ENCODE measurements around the gene C4orf51.
"Not testable (repeated sequence)": the region's sequence is repeated elsewhere in the genome, so short reads cannot be mapped to it uniquely, and the experiment has no call there.

The C4orf51 gene

DNA sequence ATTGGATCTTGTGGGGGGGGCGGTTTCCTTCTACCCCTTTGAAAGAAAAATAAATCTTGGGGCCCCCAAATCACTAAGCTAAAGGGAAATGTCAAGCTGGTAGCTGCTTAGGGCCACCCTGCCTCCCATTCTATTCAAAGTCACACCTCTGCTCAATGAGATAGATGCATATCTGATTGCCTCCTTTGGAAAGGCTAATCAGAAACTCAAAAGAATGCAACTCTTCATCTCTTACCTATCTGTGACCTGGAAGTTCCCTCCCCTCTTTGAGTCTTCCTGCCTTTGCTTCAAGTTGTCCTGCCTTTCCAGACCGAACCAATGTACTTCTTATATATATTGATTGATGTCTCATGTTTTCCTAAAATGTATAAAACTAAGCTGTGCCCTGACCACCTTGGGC is 7.0 kb downstream of the C4orf51 start:
- no peak for TF ChIP-seq POLR2A (IDR thresholded peaks at IDR 0.05; ENCODE audit: low read depth, low read length)
- no peak for FAIRE-seq
- no peak for DNase-seq (ENCODE audit: insufficient read length, low spot score)

DNA sequence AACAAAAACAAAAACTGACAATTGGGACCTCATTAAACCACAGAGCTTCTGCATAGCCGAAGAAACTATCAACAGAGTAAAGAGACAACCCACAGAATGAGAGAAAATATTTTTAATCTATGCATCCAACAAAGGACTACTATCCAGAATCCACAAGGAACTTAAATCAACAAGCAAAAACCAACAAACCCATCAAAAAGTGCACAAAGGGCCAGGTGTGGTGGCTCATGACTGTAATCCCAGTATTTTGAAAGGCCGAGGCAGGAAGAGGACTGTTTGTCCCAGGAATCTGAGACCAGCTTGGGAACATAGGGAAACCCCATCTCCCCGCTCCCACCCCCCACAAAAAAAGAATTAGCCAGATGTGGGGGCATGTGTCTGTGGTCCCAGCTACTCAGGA is 10.7 kb downstream of the C4orf51 start:
- DNase-seq (ENCODE audit: insufficient read length, low spot score) = no peak
- no peak for FAIRE-seq
- no peak for TF ChIP-seq POLR2A (IDR thresholded peaks at IDR 0.05; ENCODE audit: low read depth, low read length)

DNA sequence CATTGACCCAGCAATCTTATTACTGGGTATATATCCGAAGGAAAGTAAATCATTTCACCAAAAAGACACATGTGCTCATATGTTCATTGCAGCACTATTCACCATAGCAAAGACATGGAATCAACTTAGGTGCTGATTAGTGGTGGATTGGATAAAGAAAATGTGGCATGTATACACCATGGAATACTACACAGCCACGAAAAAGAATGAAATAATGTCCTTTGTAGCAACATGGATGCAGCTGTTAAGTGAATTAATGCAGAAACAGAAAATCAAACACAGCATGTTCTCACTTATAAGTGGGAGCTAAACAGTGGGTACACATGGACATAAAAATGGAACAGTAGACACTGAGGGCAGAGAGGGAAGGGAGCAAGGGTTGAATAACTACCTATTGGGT is 11.5 kb downstream of the C4orf51 start:
- not testable (repeated sequence) for FAIRE-seq; DNase-seq (ENCODE audit: insufficient read length, low spot score)

GRCh38 chr4:145694929-145695328 is 15.0 kb downstream of the C4orf51 start:
- DNase-seq (ENCODE audit: insufficient read length, low spot score) = no peak
- FAIRE-seq = no peak
- TF ChIP-seq POLR2A (IDR thresholded peaks at IDR 0.05; ENCODE audit: low read depth, low read length) = no peak

GRCh38 chr4:145697332-145697731 is 17.4 kb downstream of the C4orf51 start:
- DNase-seq (ENCODE audit: insufficient read length, low spot score) (no peak), FAIRE-seq (no peak)
- no peak for TF ChIP-seq POLR2A (IDR thresholded peaks at IDR 0.05; ENCODE audit: low read depth, low read length)

DNA sequence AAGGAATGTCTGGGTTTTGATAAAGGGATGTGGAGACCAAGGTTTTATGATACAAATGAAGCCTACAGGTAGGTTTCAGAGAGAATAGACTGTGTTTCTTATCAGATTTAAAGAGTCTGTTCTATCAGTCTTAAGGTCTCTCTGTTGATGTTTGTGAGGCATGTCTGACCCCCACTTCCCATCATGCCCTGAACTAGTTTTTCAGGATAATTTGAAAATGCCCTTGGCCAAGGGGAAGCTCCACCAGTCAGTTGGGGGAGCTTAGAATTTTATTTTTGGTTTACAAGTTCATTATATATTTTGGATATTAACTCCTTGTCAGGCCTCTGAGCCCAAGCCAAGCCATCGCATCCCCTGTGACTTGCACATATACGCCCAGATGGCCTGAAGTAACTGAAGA is 18.6 kb downstream of the C4orf51 start:
- TF ChIP-seq POLR2A (IDR thresholded peaks at IDR 0.05; ENCODE audit: low read depth, low read length) = no peak
- DNase-seq (ENCODE audit: insufficient read length, low spot score) = no peak
- no peak for FAIRE-seq

DNA sequence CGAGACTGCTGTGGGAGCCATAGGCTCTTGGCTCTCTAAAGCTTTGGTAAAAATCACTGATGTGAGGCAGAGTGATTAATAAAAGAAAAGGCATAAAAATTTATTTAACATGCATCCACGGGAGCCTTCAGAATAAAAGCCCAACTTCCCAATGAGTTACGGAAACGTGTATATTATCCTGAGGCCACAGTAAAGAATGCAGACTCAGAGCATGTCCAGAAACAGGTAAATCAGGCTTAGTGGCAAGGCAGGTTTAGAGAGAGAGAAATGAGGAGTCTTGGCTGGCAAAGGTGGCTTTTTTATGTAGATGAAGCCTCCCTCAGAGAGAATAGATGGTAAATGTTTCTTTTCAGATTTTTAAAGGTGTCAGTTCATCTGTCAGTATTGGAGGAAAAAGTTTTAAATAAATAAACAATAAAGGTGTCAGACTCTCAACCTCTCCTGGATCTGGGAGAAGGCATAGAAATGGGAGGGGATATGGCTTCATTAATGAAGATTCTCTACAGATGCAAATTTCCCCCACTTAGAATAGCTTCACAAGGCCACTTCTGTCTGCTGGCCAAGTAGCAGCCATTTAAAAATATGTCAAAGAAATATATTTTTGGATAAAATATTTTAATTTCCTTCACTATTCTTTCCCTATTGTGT is 24.0 kb downstream of the C4orf51 start:
- DNase-seq (ENCODE audit: insufficient read length, low spot score) (no peak), FAIRE-seq (no peak)
- no peak for TF ChIP-seq POLR2A (IDR thresholded peaks at IDR 0.05; ENCODE audit: low read depth, low read length)

- no peak for DNase-seq (ENCODE audit: insufficient read length, low spot score)
- no peak for TF ChIP-seq POLR2A (IDR thresholded peaks at IDR 0.05; ENCODE audit: low read depth, low read length)
- FAIRE-seq = no peak
Measured at GRCh38 chr4:145709336-145709735, 29.4 kb downstream of the C4orf51 start.

DNA sequence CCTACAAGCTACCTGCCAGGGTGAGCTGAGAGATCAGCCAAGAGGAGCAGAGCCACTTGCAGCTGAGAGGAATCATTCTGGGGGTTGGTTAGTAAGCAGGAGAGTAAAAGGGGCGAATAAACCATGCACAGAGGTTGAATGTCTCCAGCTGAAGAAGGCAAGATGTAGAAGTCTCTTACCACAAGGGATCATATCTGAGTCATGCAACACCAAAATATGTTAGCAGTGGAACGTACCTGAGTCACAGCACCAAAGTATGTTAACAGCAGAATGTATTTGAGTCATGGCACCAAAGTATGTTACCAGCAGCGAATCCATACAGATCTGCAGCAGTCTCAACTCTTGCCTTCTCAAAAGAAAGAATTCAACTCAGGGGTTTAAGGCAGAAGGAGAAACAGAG is 29.9 kb downstream of the C4orf51 start:
- DNase-seq (ENCODE audit: insufficient read length, low spot score) (no peak), FAIRE-seq (no peak)
- no peak for TF ChIP-seq POLR2A (IDR thresholded peaks at IDR 0.05; ENCODE audit: low read depth, low read length)

DNA sequence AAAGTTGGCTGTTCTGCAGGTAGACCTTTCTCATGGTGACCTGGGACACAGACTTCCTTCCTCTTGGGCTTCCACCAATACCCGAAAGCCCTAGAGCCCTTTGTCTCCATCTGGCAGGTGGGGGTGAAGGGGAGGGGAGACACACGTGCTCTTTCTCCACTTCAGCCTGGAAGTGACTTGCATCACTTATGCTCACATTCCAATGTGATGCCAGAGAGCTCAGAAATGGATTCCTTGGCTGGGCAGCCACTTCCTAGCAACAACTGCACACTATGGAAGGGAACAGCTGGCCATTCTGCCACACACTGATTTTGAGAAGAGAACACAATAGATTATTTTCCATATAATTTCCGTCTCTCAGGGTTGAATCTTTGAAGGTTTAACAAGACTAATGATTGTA is 36.3 kb downstream of the C4orf51 start:
- DNase-seq (ENCODE audit: insufficient read length, low spot score) = no peak
- no peak for TF ChIP-seq POLR2A (IDR thresholded peaks at IDR 0.05; ENCODE audit: low read depth, low read length)
- no peak for FAIRE-seq

DNA sequence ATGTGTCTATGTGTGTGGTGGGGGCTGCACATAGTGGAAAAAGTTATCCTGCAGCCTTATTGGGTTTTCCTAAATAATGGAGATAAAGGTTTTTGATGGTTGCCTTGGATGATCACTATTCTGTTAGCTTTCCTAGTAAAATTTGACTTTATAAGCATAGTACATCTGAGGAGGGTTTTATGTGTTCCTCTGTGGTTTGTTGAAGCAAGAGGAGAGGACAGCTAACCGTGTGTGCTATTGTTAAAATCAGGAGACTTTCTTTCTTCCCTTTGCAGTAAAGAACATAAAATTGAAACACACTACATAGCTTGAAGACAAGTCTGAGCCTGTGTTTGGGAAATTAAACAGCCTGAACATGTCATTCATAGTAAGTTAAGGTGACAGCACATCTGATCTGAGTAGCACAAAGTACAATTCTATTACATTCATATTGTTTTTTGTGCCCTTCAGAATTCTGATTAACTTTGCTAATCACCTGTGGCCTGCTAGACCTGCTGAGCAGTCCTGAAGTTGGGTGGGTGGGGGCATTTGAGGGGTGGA is 36.8 kb downstream of the C4orf51 start:
- FAIRE-seq = no peak
- TF ChIP-seq POLR2A (IDR thresholded peaks at IDR 0.05; ENCODE audit: low read depth, low read length) = no peak
- no peak for DNase-seq (ENCODE audit: insufficient read length, low spot score)

GRCh38 chr4:145719752-145720624 is 40.0 kb downstream of the C4orf51 start:
- TF ChIP-seq POLR2A (IDR thresholded peaks at IDR 0.05; ENCODE audit: low read depth, low read length) = no peak
- FAIRE-seq = no peak
- no peak for DNase-seq (ENCODE audit: insufficient read length, low spot score)

- DNase-seq (ENCODE audit: insufficient read length, low spot score) (no peak), FAIRE-seq (no peak)
- TF ChIP-seq POLR2A (IDR thresholded peaks at IDR 0.05; ENCODE audit: low read depth, low read length) = no peak
Measured at GRCh38 chr4:145720656-145721055, 40.7 kb downstream of the C4orf51 start.

GRCh38 chr4:145722561-145722960 is 42.6 kb downstream of the C4orf51 start:
- no peak for TF ChIP-seq POLR2A (IDR thresholded peaks at IDR 0.05; ENCODE audit: low read depth, low read length)
- FAIRE-seq = no peak
- no peak for DNase-seq (ENCODE audit: insufficient read length, low spot score)

DNA sequence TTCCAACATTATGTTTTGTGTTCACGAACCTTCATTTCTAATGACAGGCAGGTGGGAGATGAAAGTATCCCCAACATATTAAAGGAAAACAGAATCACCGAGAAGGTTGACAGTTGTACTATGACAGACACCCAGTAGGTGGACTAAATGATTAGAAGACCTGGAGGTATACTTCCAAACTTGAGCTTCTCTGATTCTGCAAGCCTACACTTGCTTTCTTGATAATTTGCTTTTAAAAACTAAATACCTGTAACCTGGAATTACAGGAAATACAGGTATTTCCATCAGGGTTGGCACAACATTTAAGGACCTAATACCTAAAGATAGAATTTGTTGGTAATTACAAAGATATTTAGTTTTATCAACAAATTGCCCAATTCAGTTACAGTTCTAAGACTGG is 43.4 kb downstream of the C4orf51 start:
- FAIRE-seq (no peak), DNase-seq (ENCODE audit: insufficient read length, low spot score) (no peak)

More for the DNA sequence above, 43.4 kb downstream of the C4orf51 start:
- TF ChIP-seq POLR2A (IDR thresholded peaks at IDR 0.05; ENCODE audit: low read depth, low read length) = no peak

Measured in H54 (cell line).